GM19467 (cell line): ENCODE data around the gene TGFA.

Experiments used
- ATAC-seq: cut with Tn5 transposase; IDR thresholded peaks from one replicate; pipeline ENCODE4 v1.9.1; 2021; ENCODE audit warnings: mild to moderate bottlenecking, moderate library complexity; ENCODE audit not compliant: unreplicated experiment

Gene TGFA

GRCh38 chr2:70553334-70553583, 367 bp downstream of the TGFA start:
- peak; percentile 11 for ATAC-seq

- ATAC-seq, result no peak
Observed at GRCh38 chr2:70552501-70553333, 909 bp downstream of the TGFA start.

- ATAC-seq, result no peak
Observed at GRCh38 chr2:70551167-70551566, 2.5 kb downstream of the TGFA start.

GRCh38 chr2:70549962-70550361, 3.7 kb downstream of the TGFA start:
- ATAC-seq, result no peak

- ATAC-seq, result no peak
Observed at GRCh38 chr2:70549064-70549710, 4.4 kb downstream of the TGFA start.

- ATAC-seq, result no peak
Observed at GRCh38 chr2:70548233-70548632, 5.4 kb downstream of the TGFA start.

GRCh38 chr2:70546885-70547284, 6.7 kb downstream of the TGFA start:
- no peak for ATAC-seq

GRCh38 chr2:70546376-70546775, 7.2 kb downstream of the TGFA start:
- ATAC-seq, result no peak

- ATAC-seq, result no peak
Observed at GRCh38 chr2:70541481-70542020, 12.1 kb downstream of the TGFA start.

- ATAC-seq, result no peak
Observed at GRCh38 chr2:70537840-70538239, 15.8 kb downstream of the TGFA start.

GRCh38 chr2:70536517-70537055, 17.0 kb downstream of the TGFA start:
- no peak for ATAC-seq

- no peak for ATAC-seq
Observed at GRCh38 chr2:70535573-70535972, 18.1 kb downstream of the TGFA start.

GRCh38 chr2:70534183-70534836, 19.3 kb downstream of the TGFA start:
- ATAC-seq, result no peak

GRCh38 chr2:70532244-70532935, 21.2 kb downstream of the TGFA start:
- ATAC-seq, result no peak

- no peak for ATAC-seq
Observed at GRCh38 chr2:70531419-70532086, 22.1 kb downstream of the TGFA start.

- ATAC-seq, result no peak
Observed at GRCh38 chr2:70529610-70530009, 24.0 kb downstream of the TGFA start.

- no peak for ATAC-seq
Observed at GRCh38 chr2:70528929-70529328, 24.7 kb downstream of the TGFA start.

- no peak for ATAC-seq
Observed at GRCh38 chr2:70528276-70528675, 25.4 kb downstream of the TGFA start.

- ATAC-seq, result no peak
Observed at GRCh38 chr2:70527447-70528080, 26.1 kb downstream of the TGFA start.

- no peak for ATAC-seq
Observed at GRCh38 chr2:70526126-70526525, 27.5 kb downstream of the TGFA start.
